ENCODE data around the gene LDHAL6B. TPM values are rescaled to one million over a fixed set of nuclear protein-coding genes. Genes with fewer than 3 reads are reported as not detected.

Gene LDHAL6B
- total and polyA plus RNA-seq, 2 of the 8 experiments (the other 6 are each of a cell fraction or from before 2014, with no cell fraction given) = not detected

DNA sequence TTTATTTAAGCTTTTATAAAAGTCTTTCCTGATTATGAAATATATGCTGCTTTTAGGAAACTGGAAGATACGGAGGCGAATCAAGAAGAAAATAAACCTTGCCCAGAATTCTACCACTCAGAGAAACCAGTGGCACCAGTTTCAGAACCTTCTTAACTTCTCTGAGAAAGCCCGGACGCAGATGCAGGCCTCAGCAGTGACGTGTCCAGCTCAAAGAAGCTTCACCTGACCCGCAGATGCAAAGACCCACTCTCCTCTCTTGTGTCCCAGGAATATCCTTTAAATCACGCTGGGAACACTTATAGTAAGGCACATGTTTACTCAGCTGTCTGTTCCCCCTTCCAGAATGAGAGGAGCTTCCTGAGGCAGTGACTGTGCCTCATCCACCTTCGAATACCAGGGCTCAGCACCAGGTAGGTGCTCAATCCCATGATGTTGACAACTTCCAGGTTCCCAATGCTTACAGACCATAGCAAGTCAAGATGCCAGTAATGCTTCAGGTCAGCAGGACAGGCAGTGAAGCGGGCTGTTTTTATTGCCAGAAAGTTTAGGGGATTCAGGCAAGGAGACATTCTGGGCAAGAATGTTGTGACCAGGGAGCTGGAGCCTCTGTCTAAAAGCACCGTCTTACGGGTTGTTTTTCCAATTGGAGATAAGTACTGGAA is 39.9 kb upstream of the LDHAL6B start:
- POLR2A ChIA-PET (ENCODE audit: partially characterized antibody) = no interaction called here

More for the DNA sequence above, 39.9 kb upstream of the LDHAL6B start:
- H4K8ac ChIP-seq (ENCODE audit: extremely low read depth, insufficient read depth, low read length) = no peak overlapping the region
- H2BK120ac ChIP-seq (replicated peaks; ENCODE audit: low read depth, low read length) = no peak overlapping the region
- FAIRE-seq (no peak), DNase-seq (ENCODE audit: low read depth in 1 of 2, low spot score in 2 of 2) (no peak)
- 84% methylated on average over 11 of the region's 11 CpGs; no CpG with 5 or more reads in 1 of the 2 experiments for WGBS, 2 experiments (ENCODE audit: extremely low coverage in 1 of 2, insufficient coverage in 1 of 2, insufficient read length in 1 of 2, insufficient replicate concordance in 2 of 2, low coverage in 1 of 2, low lambda C conversion rate in 2 of 2, missing lambda C conversion rate in 1 of 2)
- H3K4me1 ChIP-seq (replicated peaks in 1 of 4; ENCODE audit: control insufficient read depth in 3 of 4, insufficient read depth in 4 of 4, low read length in 3 of 4) = no peaks in the 10 kb centered on the region
- no peaks in the 10 kb centered on the region for H3K79me2 ChIP-seq (ENCODE audit: control insufficient read depth in 1 of 2, insufficient read depth in 2 of 2, low read length in 2 of 2)
- H3K23ac ChIP-seq (ENCODE audit: insufficient read length) = no peak overlapping the region
- no peak overlapping the region for H3K27ac ChIP-seq (ENCODE audit: low read depth, low read length)
- no peak overlapping the region for H3K18ac ChIP-seq (ENCODE audit: extremely low read depth, low read length)
- no peaks in the 10 kb centered on the region for H3K27me3 ChIP-seq (replicated peaks in 1 of 4; ENCODE audit: control insufficient read depth in 3 of 4, extremely low read depth in 1 of 4, insufficient read depth in 3 of 4, low read length in 3 of 4)
- H2AFZ ChIP-seq (ENCODE audit: low read length) = no peak overlapping the region
- no peak overlapping the region for H2BK15ac ChIP-seq (ENCODE audit: low read length)
- H3K14ac ChIP-seq (ENCODE audit: insufficient read length) = no peak overlapping the region
- H3K79me1 ChIP-seq (ENCODE audit: low read depth, low read length) = no peaks in the 10 kb centered on the region
- H3K9ac ChIP-seq (replicated peaks in 1 of 4; ENCODE audit: extremely low read depth in 1 of 4, low read depth in 3 of 4, low read length in 3 of 4) = no peak overlapping the region
- no peak overlapping the region for H3K4ac ChIP-seq (replicated peaks; ENCODE audit: insufficient read length, low read depth, low read length)
- H4K5ac ChIP-seq (ENCODE audit: insufficient read length, low read depth, low read length) = no peak overlapping the region
- H3K4me3 ChIP-seq (ENCODE audit: extremely low read depth in 1 of 4, insufficient read depth in 2 of 4, low read depth in 3 of 4, low read length in 4 of 4) = no peak overlapping the region
- H3K56ac ChIP-seq (replicated peaks; ENCODE audit: insufficient read length, low read depth, low read length) = no peak overlapping the region
- H2AK5ac ChIP-seq (ENCODE audit: low read depth, low read length) = no peak overlapping the region
- peaks cover 0 to 36% (median 5%) of the 10 kb centered on the region in 4 experiments; a peak in 5 of 8 replicates for H3K36me3 ChIP-seq (ENCODE audit: control insufficient read depth in 2 of 4, insufficient read depth in 4 of 4, low read length in 3 of 4)
- peak overlapping the region; percentile 83; the same call in 1 of the 2 replicates for H2BK5ac ChIP-seq (ENCODE audit: low read depth, low read length)
- no peak overlapping the region for H3K4me2 ChIP-seq (ENCODE audit: insufficient read depth in 1 of 2, low read depth in 2 of 2, low read length in 2 of 2)
- no peaks in the 10 kb centered on the region for H3K23me2 ChIP-seq (ENCODE audit: low read depth, low read length)
- CTCF ChIA-PET (ENCODE audit: partially characterized antibody) = interaction anchor here (0.6 to 3.2 kb wide), 8 partner anchors 8 to 366 kb away, joined by 3 to 18 read pairs (median 6); no protein-coding TSS in a partner anchor
- H4K20me1 ChIP-seq (replicated peaks in 1 of 2; ENCODE audit: control insufficient read depth in 1 of 2, insufficient read depth in 2 of 2, low read length in 2 of 2) = no peaks in the 10 kb centered on the region
- no peak overlapping the region for H2BK12ac ChIP-seq (ENCODE audit: low read depth, low read length)
- H2BK20ac ChIP-seq (ENCODE audit: low read length) = 0 out of 2 replicates have a peak overlapping the region, but pooled peaks have one; percentile 37
- no peak overlapping the region for H4K91ac ChIP-seq (replicated peaks; ENCODE audit: insufficient read length, low read length)
- no peaks in the 10 kb centered on the region for H3K9me3 ChIP-seq (ENCODE audit: insufficient read depth in 2 of 2, low read depth in 1 of 2, low read length in 1 of 2)

Data from H1 (cell line).